Heart right ventricle (tissue), 16 donors: Measurements from ENCODE around the gene TUBA3D. TPM values are rescaled to one million over a fixed set of nuclear protein-coding genes. Genes with fewer than 3 reads are reported as not detected.
"Not testable (repeated sequence)": the region's sequence is repeated elsewhere in the genome, so short reads cannot be mapped to it uniquely, and the experiment has no call there.

Experiments
- ATAC-seq, 8 donors: fragments of 200-7000 bp; cut with Tn5 transposase; one replicate each; pipeline ENCODE4 v1.9.1; 2020; ENCODE audit warnings: mild to moderate bottlenecking in 8 of 8, moderate library complexity in 8 of 8, moderate number of reproducible peaks in 1 of 8
- DNase-seq, 2 donors: peaks; one replicate each; pipeline ENCODE4 v3.0.0-alpha.2; 2020
- H3K27ac ChIP-seq, 10 donors: fragments of 200-600 bp; sonication (generic) in 2 of 10; one replicate each; pipeline versions ENCODE4 v1.5.0 to v1.8.0; 2020 to 2022; ENCODE audit warnings: mild to moderate bottlenecking in 3 of 10
- H3K27me3 ChIP-seq, 7 donors: fragments of 200-600 bp; one replicate each; pipeline ENCODE4 v1.8.0; 2021 to 2022; ENCODE audit warnings: mild to moderate bottlenecking in 2 of 7
- H3K36me3 ChIP-seq, 9 donors: fragments of 200-600 bp; sonication (generic) in 1 of 9; one replicate each; pipeline versions ENCODE4 v1.5.0 to v1.8.0; 2020 to 2022; ENCODE audit warnings: mild to moderate bottlenecking in 2 of 9
- H3K4me1 ChIP-seq, 9 donors: fragments of 200-600 bp; sonication (generic) in 1 of 9; one replicate each; pipeline versions ENCODE4 v1.5.0 to v1.8.0; 2020 to 2022; ENCODE audit warnings: mild to moderate bottlenecking in 4 of 9
- H3K4me3 ChIP-seq, 10 donors: fragments of 200-600 bp; sonication (generic) in 2 of 10; one replicate each; pipeline versions ENCODE4 v1.5.0 to v1.8.0; 2020 to 2022; ENCODE audit warnings: mild to moderate bottlenecking in 7 of 10, moderate library complexity in 2 of 10
- H3K9me3 ChIP-seq, 11 donors: fragments of 200-600 bp in 10 of 11; sonication (generic) in 2 of 11; one replicate each; pipeline versions ENCODE4 v1.5.0 to v1.8.0; 2013 to 2022; ENCODE audit warnings: mild to moderate bottlenecking in 2 of 11, control low read depth in 1 of 11, moderate library complexity in 1 of 11
- WGBS, 2 donors: extraction: QIAGEN DNeasy Blood & Tissue Kit; methylation state at CpG; one replicate each; pipeline ENCODE4 v1.1.7; 2013; ENCODE audit warnings: inconsistent platforms in 1 of 2; 5-methylcytosine and 5-hydroxymethylcytosine counted together
- intact Hi-C, 10 donors: fragments of 100-400 bp; cut with DNase I; formaldehyde crosslinking; loops; one replicate each; pipeline versions ENCODE4 v1.11.1 to v1.14.2; 2022
- polyA plus RNA-seq, 2 donors: library from polyadenylated mRNA; stranded (reverse); fragments of 200-250 nt; gene quantifications; one replicate each; pipeline ENCODE4 v1.2.3, GENCODE V29; 2013
- total RNA-seq, 10 donors: library from RNA; stranded (reverse); fragmentation: NEBNext Ultra II Directional in 3 of 10; extraction: Animal tissue kit (Norgen Biotek cat#: 25700) in 3 of 10; gene quantifications; one replicate each; pipeline versions ENCODE4 v1.2.1 to v1.2.4, GENCODE V29; 2021 to 2023
- donor health status: Arrhythmogenic right ventricular cardiomyopathy.
- donor health status: ischemic (EF 13 %, LVEDD 7.1; RV severe dilation, severe dysfunction).
- donor health status: healthy with polysubstance abuse.
- donor health status: DM: no; HTN: yes; CAD: no.
- donor health status: DM: no; HTN: no; CAD: no.
- donor health status: ischemic (EF 25% LVEDD 6.9; RV normal size, moderate dysfunction).
- donor health status: ischemic (EF 25% LVEDD 5.7; RV mildly dilated, moderate dysfunction).
- donor health status: healthy.
- donor health status: DM: yes; HTN: yes; CAD: no.
- donor health status: Ischemic cardiomyopathy.
- donor health status: ischemic (EF 35%, LVEDD 5.7; RV mildly dilated, moderate dysfunction).
- donor health status: nonischemic (EF 11% LVEDD 7.7; RV severe dilation, severe dysfunction).
- donor health status: DM: yes; HTN: yes; CAD: no.
- donor health status: PGD.
- donor health status: ischemic (EF 29% LVEDD 5.4; RV normal size, mild dysfunction).
- donor health status: nonischemic (EF 23%, LVEDD 6.1; RV moderate dilation, normal function).

TUBA3D gene
- total and polyA plus RNA-seq, 12 donors, result 5.1 to 677 (median 30.1) TPM

- H3K27ac ChIP-seq, result peak overlapping the region in 7 of 10 donors; percentile 31 to 77 (median 43)
- peak; percentile 47 to 84 for DNase-seq
- H3K9me3 ChIP-seq, H3K4me3 ChIP-seq, H3K27me3 ChIP-seq, intact Hi-C loops, H3K36me3 ChIP-seq, H3K4me1 ChIP-seq: not testable (repeated sequence)
- peak; percentile 81 to 95 (median 90) for ATAC-seq
- 45 to 55% methylated on average over 15 to 16 of the region's 18 CpGs for WGBS, 2 donors
Observed at GRCh38 chr2:131478074-131478849, 2.3 kb downstream of the TUBA3D start.

GRCh38 chr2:131478850-131479461, 3.0 kb downstream of the TUBA3D start:
- Histone ChIP-seq H3K4me3 (peak overlapping the region in 2 of 10 donors; percentile 2 to 21), H3K36me3 (peaks cover 0 to 12% (median 0%) of the 10 kb centered on the region in 9 donors), H3K27ac (peak overlapping the region in 9 of 10 donors; percentile 10 to 77 (median 43))
- peak in 7 of 8 donors; percentile 30 to 84 (median 68) for ATAC-seq
- DNase-seq, H3K9me3 ChIP-seq, H3K27me3 ChIP-seq, H3K4me1 ChIP-seq, intact Hi-C loops: not testable (repeated sequence)
- WGBS, 2 donors, result 50 to 76% methylated on average over 9 of the region's 9 CpGs

GRCh38 chr2:131480351-131480750, 4.4 kb downstream of the TUBA3D start:
- ATAC-seq, H3K4me1 ChIP-seq, H3K27me3 ChIP-seq, H3K9me3 ChIP-seq, H3K27ac ChIP-seq, DNase-seq: not testable (repeated sequence)
- intact Hi-C loops, result loop anchor here in 1 of 10 donors (10.0 kb wide), 1 partner anchor 1296 kb away; the partner anchor contains the start of genes MZT2B and SMPD4
- 98% methylated on average over 16 to 17 of the region's 20 CpGs for WGBS, 2 donors
- H3K4me3 ChIP-seq, result peak overlapping the region in 1 of 10 donors; percentile 5
- peaks cover 0 to 12% (median 0%) of the 10 kb centered on the region in 9 donors for H3K36me3 ChIP-seq

GRCh38 chr2:131482506-131483155, 6.7 kb downstream of the TUBA3D start:
- intact Hi-C loops, result loop anchor here in 1 of 10 donors (10.0 kb wide), 1 partner anchor 1298 kb away; the partner anchor contains the start of genes MZT2B and SMPD4
- DNase-seq, H3K9me3 ChIP-seq, ATAC-seq, H3K4me1 ChIP-seq, H3K4me3 ChIP-seq, H3K27ac ChIP-seq, H3K27me3 ChIP-seq: not testable (repeated sequence)
- H3K36me3 ChIP-seq, result peaks cover 0 to 12% (median 0%) of the 10 kb centered on the region in 9 donors
- WGBS, 2 donors, result 95 to 97% methylated on average over 19 of the region's 19 CpGs

- H3K27ac ChIP-seq, ATAC-seq, H3K9me3 ChIP-seq, DNase-seq, H3K4me3 ChIP-seq, H3K27me3 ChIP-seq: not testable (repeated sequence)
- Histone ChIP-seq H3K36me3 (peaks cover 0 to 12% (median 0%) of the 10 kb centered on the region in 9 donors), H3K4me1 (peaks cover 0 to 18% (median 4%) of the 10 kb centered on the region in 9 donors)
- 88 to 89% methylated on average over 21 to 23 of the region's 24 CpGs for WGBS, 2 donors
- intact Hi-C loops, result loop anchor here in 1 of 10 donors (10.0 kb wide), 1 partner anchor 1299 kb away; the partner anchor contains the start of genes MZT2B and SMPD4
Observed at GRCh38 chr2:131483981-131484820, 8.3 kb downstream of the TUBA3D start.

GRCh38 chr2:131484906-131485460, 9.1 kb downstream of the TUBA3D start:
- H3K4me3 ChIP-seq, DNase-seq, H3K27me3 ChIP-seq, H3K9me3 ChIP-seq, H3K27ac ChIP-seq: not testable (repeated sequence)
- peaks cover 0 to 12% (median 0%) of the 10 kb centered on the region in 9 donors for H3K36me3 ChIP-seq
- WGBS, 2 donors, result 70 to 73% methylated on average over 11 of the region's 11 CpGs
- intact Hi-C loops, result loop anchor here in 1 of 10 donors (10.0 kb wide), 1 partner anchor 1300 kb away; the partner anchor contains the start of genes MZT2B and SMPD4
- peak in 1 of 8 donors; percentile 36 for ATAC-seq
- H3K4me1 ChIP-seq, result peaks cover 0 to 15% (median 4%) of the 10 kb centered on the region in 9 donors

GRCh38 chr2:131486201-131486902, 10.4 kb downstream of the TUBA3D start:
- H3K9me3 ChIP-seq, H3K4me3 ChIP-seq, DNase-seq, H3K27me3 ChIP-seq, ATAC-seq, H3K27ac ChIP-seq: not testable (repeated sequence)
- peaks cover 0 to 25% (median 13%) of the 10 kb centered on the region in 9 donors for H3K4me1 ChIP-seq
- WGBS, 2 donors, result 92 to 93% methylated on average over 14 of the region's 14 CpGs
- peaks cover 0 to 12% (median 0%) of the 10 kb centered on the region in 9 donors for H3K36me3 ChIP-seq
- intact Hi-C loops, result loop anchor here in 1 of 10 donors (10.0 kb wide), 1 partner anchor 1302 kb away; the partner anchor contains the start of genes MZT2B and SMPD4
